ENCODE data around the gene UNC5CL.

Gene UNC5CL

DNA sequence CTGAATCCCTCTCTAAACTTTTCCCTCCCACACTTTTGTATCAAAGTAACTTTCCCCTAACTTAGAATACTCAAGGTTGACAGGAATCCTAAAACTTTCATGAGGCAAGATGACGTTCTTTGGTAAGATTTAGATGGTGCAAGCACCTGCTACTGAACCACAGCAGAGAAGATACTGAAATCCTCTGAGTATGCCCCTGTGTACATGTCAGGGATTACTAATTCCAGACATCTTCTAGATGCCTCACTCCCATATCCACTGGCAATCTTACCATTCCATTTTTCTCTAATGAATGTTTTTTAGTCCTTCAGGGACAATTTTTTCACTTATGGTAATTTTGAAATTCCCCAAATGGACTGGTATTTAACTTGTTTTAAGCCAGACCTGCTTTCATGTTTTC lies 23.0 kb upstream of the UNC5CL start:
- DNase-seq (ENCODE audit: low read depth) = no peak

DNA sequence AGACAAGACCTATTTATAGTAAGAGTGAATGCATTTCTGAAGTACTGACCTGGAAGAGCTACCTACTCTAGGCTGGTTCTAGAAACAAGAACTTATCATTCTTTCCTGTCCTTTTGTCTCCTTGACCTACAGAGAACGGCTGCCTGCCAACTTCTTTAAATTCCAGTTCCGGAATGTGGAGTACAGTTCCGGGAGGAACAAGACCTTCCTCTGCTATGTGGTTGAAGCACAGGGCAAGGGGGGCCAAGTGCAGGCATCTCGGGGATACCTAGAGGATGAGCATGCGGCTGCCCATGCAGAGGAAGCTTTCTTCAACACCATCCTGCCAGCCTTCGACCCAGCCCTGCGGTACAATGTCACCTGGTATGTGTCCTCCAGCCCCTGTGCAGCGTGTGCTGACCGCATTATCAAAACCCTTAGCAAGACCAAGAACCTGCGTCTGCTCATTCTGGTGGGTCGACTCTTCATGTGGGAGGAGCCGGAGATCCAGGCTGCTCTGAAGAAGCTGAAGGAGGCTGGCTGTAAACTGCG lies 22.2 kb upstream of the UNC5CL start:
- no peak for DNase-seq (ENCODE audit: low read depth)

DNA sequence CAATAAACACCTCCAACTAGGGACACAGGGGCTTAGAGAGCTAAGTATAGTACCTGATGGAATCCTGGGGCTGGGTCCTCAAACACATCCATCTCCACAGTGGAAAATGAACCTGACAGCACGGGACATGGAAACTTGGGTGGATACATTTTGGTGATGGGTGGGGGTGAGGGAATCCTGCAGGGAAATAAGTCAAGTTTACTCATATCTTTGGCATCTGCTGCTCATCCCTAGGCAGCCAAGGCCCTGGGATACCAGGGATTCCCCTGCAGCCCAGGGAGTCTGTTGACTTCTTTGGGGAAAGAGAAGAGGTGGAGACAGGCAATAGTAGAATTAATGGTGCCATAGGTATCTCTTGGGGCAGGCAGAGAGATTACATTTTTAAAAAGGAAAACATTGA lies 20.5 kb upstream of the UNC5CL start:
- DNase-seq (ENCODE audit: low read depth) = no peak

DNA sequence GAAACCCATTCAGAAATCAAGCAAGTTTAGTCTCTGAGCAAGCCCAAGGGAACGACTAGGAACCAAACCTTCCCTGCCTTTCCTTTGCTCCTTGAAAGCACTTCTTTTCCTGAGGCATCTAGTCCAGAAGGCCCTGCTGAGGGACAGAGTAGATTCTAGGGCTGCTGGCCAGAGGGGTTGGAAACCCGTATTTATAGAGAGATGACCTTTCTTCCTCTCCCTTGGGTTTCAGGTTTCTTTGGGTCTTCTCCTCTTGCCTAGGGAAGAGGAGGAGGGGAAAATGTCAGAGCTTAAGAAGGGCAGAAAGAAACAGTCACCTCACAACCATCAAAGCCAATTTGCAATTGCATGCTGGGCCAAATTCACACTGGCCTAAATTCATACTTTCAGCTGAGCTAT lies 19.8 kb upstream of the UNC5CL start:
- DNase-seq (ENCODE audit: low read depth) = no peak

DNA sequence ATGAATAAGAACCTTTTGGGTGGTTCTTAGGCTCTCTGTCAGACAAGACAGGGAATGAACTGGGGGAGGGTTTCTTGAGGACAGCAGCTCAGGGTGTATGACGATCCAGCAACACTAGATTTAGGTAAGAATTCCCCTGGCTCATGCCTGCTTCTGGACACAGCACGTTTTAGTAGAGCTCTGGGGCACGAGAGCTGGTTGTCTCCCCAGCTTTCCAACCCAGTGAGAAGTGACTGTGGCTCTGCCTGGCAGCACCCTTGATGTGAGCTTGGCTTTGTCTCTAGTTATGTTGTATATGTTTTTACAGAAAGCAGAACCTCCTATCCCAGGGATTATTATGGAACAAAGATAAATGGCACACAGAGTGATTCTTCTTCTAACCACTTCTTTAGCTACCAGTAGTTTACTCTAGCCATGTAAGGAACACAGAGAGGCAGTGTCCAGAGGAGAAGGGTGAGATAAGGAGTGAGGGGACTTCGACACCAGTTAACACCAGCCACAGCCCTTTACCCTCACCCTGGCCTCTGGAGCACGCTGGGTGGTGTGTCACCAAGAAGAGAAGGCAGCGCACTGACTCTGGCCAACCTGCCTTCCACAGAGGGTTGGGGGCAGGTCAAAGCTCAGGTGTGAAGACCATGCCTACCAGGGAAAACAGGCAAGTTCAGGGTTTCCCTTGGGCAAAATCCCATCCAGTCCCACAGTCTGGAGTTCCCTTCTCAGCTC lies 17.9 kb upstream of the UNC5CL start:
- DNase-seq (ENCODE audit: low read depth) = no peak

DNA sequence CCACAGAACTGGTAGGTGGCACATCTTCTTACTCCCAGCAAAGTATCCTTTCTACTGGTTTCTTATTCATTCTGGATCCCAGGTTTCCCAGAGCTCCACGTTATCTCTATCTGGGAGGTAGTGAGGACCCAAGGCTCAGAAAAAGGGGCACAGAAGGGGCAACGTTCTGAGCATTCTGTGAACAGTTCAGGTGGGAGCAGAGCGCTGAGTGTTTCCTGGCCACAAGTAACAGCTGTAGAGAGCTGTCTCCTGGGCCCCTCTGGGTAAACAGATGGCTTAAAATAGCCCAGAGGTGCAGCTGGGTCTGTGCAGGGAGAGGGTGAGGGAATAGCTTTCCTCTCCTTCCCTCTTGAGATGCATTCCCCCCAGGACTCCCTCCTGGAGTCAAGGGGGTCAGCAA lies 16.1 kb upstream of the UNC5CL start:
- no peak for DNase-seq (ENCODE audit: low read depth)

DNA sequence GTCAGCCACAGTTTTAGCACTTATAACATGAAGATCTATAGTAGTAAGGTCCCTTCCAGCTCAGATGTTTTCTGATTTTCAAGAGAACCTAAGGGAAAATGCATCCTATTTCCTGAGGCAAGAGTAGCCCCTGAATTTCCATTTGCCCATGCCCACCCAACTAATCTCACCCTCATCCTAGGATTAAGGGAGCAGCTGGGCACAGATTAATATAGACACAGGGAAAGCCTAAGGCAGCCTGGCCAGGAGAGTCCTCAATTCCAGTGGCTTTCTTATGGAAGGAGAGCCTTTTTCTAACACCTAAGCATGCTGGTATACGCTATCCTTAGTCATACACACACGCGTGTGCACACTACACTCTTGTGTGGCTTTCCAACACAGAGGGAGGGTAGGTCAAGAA lies 15.5 kb upstream of the UNC5CL start:
- DNase-seq (ENCODE audit: low read depth) = no peak

DNA sequence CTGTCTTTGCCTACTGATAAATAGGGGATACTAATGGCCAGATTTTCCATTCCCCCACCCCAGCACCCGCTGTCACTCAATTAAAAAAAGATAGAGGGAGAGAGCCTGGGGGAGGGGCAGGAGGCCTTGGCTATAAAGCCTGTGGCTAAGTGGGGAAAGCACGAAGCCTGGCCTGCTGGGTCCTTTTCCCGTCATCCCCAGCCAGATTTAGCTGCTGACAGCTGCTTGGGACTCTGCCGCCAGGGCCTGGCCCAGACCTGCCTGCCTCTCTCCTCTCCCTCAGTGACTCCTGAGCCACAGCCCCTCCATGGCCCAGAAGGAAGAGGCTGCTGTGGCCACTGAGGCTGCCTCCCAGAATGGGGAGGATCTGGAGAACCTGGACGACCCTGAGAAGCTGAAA lies 14.0 kb upstream of the UNC5CL start, which contains the start of gene APOBEC2:
TSS of gene APOBEC2 (plus strand) at position 162 of the 400 bp plus-strand sequence. CDS start at position 308, 146 bp downstream.
- DNase-seq (ENCODE audit: low read depth) = no peak

DNA sequence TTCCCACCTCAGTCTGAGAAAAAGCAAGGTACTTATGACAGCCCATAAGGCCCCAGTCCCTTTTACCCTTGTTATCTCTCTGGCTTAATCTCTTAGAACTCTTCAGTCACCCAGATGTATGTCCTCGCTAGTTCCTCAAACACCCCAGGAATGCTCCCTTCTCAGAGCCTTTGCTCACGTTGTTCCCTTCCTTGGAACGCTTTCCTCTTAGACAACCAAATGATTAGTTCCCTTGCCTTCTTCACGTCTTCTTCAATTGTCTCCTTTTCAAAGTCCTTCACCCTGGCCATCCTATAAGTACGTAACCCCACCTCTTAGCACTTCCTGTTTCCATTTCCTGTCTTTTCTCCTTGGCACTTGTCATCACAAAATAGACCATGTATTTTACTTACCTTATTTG lies 12.9 kb upstream of the UNC5CL start:
- DNase-seq (ENCODE audit: low read depth) = no peak

DNA sequence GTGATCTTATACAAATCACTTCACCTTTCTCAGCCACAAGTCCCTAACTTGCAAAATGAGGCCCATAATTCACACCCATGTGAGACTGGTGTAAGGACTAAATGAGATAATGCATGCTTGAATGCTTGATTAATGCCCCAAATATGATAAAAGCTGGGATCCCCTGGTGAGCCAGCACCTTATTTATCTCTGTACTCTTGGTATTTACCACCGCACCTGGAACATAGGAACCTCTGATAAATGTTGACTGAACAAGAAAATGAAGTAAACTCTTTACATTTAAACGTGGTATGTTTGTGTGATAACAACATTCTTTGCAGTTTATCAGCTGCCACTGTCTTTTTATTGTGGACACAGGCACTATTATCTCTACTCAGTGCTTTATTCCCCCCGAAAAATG lies 11.5 kb upstream of the UNC5CL start:
- no peak for DNase-seq (ENCODE audit: low read depth)

DNA sequence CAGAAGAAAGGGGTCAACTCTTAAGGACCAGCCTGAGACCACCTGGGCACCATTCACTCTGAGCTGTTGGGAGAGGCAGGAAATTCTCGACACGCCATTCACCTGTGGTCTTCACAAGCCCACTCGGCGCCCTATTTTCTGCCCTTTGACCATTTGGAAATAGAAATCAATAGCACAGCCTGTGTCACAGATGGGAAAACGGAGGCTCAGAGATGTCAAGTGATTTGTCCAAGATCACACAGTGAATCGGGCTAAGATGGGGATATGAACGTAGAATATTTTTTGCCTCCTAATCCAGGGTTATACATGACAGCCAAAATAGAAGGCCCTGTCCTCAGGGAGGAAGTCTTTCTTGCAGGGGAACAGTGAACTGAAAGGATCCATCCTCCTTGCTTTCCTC lies 10.9 kb upstream of the UNC5CL start:
- no peak for DNase-seq (ENCODE audit: low read depth)

DNA sequence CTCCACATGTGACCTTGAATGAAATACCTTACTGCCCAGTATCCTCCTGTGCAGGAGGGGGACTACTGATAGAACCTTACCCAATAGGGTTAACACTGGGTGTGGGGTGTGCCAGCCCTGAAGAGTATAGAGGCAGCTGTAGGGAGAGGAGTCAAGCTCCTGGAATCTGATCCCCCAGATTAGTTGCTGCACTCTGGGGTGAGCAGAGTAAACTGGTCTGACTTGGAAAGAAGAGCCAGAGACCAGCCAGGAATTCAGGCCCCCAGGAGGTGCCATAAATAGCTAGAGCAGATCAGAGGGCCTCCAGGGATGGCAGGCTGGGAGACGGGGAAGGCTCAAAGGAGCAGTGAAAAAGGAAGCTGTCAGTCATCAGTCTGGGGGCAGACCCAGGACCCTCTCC lies 10.5 kb upstream of the UNC5CL start:
- DNase-seq (ENCODE audit: low read depth) = no peak

DNA sequence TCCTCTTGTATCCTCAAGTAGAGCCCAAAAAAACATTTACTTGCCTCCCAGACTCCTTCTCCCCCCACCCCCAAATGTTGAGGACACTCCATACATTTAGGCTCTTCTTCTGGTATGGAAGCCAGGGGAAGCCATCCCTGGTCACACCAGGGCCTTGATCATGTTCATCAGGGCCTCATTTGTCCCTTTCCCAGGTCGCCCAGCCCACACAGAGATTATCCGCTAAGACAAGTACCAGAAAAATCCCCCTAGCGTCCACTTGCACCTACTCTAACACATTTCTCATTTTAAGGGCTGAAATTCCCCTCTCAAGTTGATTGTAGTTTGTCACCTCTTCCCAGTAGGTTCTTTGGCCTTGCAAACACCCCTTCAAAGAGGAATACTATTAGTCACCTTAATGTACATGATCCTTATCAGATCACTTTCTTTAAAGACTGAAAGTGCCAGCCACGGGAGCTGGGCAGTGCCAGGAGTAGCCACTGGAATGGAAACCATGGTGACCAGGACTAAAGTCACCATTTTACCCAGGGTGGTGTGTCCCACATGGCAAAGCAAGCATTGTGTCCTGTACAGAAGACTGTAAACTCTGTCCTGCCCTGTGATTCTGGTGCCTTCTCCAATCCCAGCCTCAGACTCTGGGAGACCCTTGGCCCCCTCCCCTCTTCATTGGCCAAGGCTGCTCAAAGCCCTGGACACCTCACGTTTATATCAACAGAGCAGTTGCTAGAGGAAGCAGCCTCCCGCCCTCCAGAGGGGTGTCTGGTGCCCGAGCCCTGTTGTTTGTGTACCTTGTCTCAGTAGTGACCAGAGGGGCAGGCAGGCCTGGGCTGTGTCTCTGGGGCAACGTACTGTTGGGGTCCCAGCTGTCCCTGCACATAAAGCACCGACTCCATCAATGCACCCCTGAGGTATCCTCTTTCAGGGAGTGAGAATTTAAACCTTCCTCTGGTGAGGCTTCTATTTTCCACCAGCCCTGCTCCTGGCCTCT lies 9.0 kb upstream of the UNC5CL start:
- no peak for DNase-seq (ENCODE audit: low read depth)

DNA sequence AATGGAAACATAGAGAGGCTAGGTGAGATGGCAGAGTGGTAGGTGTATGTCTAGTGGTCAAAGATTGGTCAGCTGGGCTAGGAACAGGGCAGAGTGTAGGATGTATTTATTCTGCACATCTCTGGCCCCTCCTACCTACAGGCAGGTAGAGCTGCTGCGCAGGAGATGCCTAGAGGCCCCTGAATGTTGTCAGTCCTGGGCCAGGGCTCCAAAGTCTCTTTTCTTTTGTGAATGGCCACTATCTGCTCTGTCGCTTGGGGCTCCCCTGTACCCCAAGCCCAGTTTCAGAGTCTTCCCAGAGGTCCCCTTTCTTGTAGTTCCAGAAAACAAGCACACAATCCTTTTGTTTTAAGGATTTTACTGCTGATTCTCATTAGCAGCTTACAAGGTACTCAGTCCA lies 8.3 kb upstream of the UNC5CL start:
- DNase-seq (ENCODE audit: low read depth) = no peak

DNA sequence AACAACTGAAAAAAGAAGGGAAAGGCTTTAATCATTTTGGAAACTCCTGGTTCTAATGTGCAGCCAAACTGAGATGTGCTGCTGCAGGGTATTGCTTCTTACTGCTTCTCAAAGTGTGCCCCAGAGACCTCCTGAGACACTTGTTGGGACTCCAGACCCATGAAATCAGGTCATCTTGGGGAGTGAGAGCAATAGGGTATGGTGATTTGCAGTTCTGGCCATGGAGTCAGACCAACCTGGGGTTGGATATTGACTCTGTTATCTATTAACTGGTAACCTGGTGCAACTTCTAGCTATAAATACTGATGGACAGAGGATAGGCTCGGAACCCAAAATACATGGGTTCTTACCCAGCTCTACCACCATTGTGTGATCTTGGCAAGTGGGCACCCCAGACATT lies 7.1 kb upstream of the UNC5CL start:
- DNase-seq (ENCODE audit: low read depth) = no peak

DNA sequence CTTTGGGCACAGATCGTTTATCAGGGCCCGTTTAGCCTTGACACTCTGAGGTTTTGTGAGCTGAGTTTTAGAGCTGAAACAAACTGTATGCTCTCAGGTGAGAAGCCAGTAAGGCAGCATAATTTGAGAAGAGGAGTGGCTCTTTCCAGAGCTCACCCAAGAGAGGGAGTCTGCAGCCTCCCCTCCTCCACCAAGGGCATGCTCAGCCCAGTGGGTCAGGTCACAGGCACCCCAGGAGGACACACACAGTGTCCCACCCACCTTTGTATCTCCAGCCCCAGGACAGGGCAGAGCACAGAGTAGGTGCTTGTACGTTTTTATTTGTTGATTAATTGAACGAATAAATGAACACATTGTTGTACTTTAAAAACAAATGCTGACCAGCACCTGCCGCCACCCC lies 6.6 kb upstream of the UNC5CL start:
- DNase-seq (ENCODE audit: low read depth) = no peak

DNA sequence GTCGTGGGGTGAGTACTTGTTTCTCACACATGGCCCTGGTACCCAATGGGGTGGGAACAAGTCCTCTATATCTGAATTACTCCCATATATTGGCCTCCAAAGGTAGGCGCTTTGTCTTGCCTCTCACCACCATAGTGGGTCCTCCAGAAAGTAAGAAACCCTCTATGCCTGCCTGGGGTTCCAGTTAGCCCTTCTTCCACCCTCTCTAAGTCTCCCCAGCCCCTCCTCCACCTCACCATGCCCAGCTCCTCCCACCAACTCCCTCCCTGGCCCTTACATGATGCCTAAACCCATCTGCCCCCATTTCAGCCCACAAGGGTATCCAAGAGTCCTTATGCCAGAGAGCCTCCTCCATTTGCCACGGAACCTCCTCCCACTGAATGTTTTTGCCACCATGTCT lies 4.1 kb upstream of the UNC5CL start:
- DNase-seq (ENCODE audit: low read depth) = no peak

DNA sequence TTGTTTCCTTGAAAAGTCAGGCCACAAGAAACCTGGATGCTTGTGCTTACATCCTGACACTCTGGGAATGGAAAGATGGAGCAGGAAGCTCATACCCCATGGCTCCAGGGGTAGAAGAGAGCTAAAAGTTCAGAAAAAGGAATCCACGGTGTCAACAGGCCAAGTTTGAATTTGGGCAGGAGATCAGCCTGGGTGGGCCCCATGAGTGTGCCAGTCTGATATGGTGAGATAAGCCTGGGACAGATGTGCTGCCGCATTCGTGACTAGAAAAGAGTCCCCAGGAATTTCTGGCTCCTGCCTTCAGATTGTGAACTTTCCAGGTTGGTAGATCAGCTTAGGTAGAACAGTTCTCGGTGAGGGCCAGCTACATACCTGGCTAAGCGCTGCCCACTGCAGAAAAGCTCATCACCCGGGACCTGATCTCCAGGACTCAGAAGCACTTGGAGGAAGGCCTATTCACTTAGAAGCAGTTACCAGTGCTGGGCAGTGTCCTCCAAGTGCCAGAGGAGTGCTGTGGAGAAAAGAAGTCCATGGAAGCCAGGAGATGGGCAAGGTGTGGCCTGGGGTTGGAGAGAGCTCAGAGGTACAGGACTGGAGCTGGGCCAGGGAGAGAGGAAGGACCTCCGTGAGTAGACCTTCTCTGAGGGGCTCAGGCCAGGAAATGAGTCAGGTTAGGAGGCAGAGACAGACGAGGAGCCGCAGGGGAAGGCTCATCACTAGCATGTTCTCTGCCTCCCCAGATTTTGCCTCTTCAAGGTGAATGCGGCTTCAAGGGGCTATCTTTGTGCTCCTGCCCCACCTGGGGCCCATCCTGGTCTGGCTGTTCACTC lies 3.4 kb upstream of the UNC5CL start, which contains the start of gene TSPO2:
TSS of gene TSPO2 (plus strand) at position 242 of the 830 bp plus-strand sequence. CDS start at position 761, 519 bp downstream.
- DNase-seq (ENCODE audit: low read depth) = no peak

DNA sequence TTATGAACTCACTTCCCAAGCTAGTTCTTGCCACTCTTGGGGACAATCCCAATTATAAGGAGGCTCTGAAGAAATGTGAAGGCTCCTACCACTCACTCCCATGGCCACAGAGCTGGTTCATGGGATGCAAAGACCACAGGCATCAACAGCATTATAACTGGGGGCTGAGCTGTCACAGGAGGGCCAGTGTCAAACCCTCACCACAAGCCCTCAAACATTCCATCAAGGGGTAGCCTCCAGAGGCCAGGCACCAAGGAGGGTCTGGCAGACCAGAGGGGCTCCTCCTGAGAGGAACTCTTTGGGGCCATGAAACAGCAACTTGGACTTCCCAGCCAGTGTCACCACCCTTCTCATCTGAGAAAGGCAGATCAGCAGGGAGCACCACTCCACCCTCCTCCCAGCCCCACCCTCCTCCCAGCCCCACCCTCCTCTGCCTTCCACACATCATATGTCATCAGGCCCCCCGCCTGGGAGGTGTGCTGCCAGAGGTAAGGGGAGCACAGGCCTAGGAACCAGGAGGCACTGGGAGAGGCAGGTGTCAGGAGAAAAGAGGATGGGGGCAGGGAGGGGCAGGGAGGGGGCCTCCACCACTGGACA lies 2.0 kb upstream of the UNC5CL start:
- DNase-seq (ENCODE audit: low read depth) = no peak

DNA sequence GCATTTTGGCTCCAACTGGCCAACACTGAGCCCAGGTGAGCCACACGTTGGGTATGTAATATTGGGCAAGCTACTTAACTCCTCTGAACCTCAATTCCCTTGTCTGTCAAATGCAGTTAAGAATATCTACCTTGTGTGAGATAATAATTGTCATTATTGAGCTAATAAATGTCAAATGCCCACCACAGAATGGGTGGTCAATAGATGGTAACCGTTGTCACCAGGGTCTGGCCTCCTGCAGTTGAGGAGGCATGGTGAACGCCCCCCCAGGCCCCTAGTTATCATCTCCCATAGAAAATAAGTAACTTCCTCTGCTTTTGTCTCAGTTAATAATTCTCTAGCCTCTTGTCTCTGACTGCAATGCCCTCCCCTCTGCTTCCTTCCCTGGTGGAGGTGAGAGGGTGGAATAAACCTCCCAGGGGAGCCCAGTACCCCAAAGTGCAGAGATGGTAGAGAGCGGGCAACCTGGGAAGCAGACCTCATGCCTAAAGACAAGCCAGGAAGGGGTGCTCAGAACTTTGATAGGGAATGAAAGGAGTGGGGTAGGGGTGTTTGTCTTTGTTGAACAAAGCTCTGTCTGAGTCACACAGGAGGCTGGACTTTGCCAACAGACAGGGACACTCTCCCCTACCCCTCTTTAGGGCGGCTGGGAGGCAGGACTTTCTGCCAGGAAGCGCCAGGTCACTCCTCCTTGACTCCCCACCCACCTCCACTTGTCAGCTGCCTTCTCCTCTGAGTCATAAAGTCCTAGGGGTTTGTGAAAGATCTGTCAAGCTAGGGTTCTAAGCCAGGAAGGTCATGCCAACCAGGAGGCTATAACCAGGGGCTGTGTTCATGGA lies 1.3 kb upstream of the UNC5CL start:
- no peak for DNase-seq (ENCODE audit: low read depth)

DNA sequence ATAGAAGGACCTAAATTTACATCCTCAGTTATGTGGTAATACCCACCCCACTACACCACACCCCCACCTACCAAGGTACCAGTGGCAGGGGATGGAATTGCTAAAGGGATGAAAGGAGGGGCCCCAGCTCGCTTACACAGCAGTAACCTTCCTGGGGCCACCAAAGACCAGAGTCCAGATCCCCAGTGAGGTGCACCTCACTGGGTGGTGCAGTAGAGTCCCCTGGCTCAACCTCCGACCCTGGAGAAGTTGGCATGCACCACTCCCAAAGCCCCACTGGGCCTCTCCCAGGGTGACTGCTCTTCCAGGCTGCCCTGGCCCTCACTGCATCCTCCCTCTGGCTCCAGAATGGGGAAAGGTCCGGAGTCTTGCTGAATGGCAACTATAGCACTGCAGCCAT lies 816 bp downstream of the UNC5CL start:
- DNase-seq (ENCODE audit: low read depth) = no peak
